Right cardiac atrium (tissue), 5 donors: Measurements from ENCODE around the gene LHFPL6. TPM values are rescaled to one million over a fixed set of nuclear protein-coding genes. Genes with fewer than 3 reads are reported as not detected.

Experiments used
- ATAC-seq, 2 donors: fragments of 200-7000 bp; cut with Tn5 transposase; one replicate each; pipeline versions ENCODE4 v1.8.0 to v1.9.1; 2020; ENCODE audit warnings: moderate library complexity in 2 of 2, mild to moderate bottlenecking in 1 of 2
- DNase-seq, 3 donors: peaks; one replicate each; pipeline ENCODE4 v3.0.0-alpha.2; 2020
- H3K27ac ChIP-seq: one replicate; pipeline ENCODE4 v1.5.1; 2013; ENCODE audit warnings: mild to moderate bottlenecking, low read length, control low read depth, moderate library complexity
- H3K27me3 ChIP-seq: one replicate; pipeline ENCODE4 v1.6.1; 2013; ENCODE audit not compliant: control insufficient read depth, insufficient read depth
- H3K4me1 ChIP-seq: one replicate; pipeline ENCODE4 v1.6.1; 2013; ENCODE audit warnings: low read length; ENCODE audit not compliant: control insufficient read depth, insufficient read depth
- H3K4me3 ChIP-seq: one replicate; pipeline ENCODE4 v1.5.1; 2013; ENCODE audit warnings: low read length, control low read depth
- H3K9me3 ChIP-seq: one replicate; pipeline ENCODE4 v1.6.1; 2013; ENCODE audit warnings: low read length; ENCODE audit not compliant: control insufficient read depth
- WGBS: extraction: QIAGEN DNeasy Blood & Tissue Kit; methylation state at CpG from one replicate; pipeline ENCODE4 v1.1.7; 2013; 5-methylcytosine and 5-hydroxymethylcytosine counted together
- intact Hi-C, 4 donors: fragments of 100-400 bp; cut with DNase I; formaldehyde crosslinking; loops; one replicate each; pipeline versions ENCODE4 v1.11.0 to v1.14.0; 2022 to 2023
- polyA plus RNA-seq: library from polyadenylated mRNA; stranded (reverse); fragments of 200-250 nt; gene quantifications from one replicate; pipeline ENCODE4 v1.2.3, GENCODE V29; 2013
- total RNA-seq, 4 donors: library from RNA; stranded (reverse); fragmentation: NEBNext Ultra II Directional; extraction: Animal tissue kit (Norgen Biotek cat#: 25700); gene quantifications; one replicate each; pipeline ENCODE4 v1.2.1, GENCODE V29; 2021
- donor health status: healthy with polysubstance abuse.
- donor health status: DM: no; HTN: yes; CAD: no.
- donor health status: DM: no; HTN: no; CAD: no.
- donor health status: DM: no; HTN: yes; CAD: no; lungs with severe emphysema.
- donor health status: DM: yes; HTN: yes; CAD: no.

Gene LHFPL6
- total and polyA plus RNA-seq, 5 donors: 54.0 to 66.8 (median 58.5) TPM

- WGBS: 86% methylated on average over 3 of the region's 3 CpGs
- Histone ChIP-seq H3K9me3 (no peaks in the 10 kb centered on the region), H3K27me3 (no peaks in the 10 kb centered on the region), H3K4me3 (no peak overlapping the region), H3K4me1 (no peaks in the 10 kb centered on the region), H3K27ac (no peak overlapping the region)
- intact Hi-C loops: no loop called here
- no peak for ATAC-seq
- DNase-seq: no peak
Measured at GRCh38 chr13:39302820-39303219, 300.2 kb downstream of the LHFPL6 start.

GRCh38 chr13:39298951-39299350 is 304.0 kb downstream of the LHFPL6 start:
- Histone ChIP-seq H3K27ac (no peak overlapping the region), H3K4me1 (peaks cover 2% of the 10 kb centered on the region), H3K9me3 (no peaks in the 10 kb centered on the region), H3K4me3 (no peak overlapping the region), H3K27me3 (no peaks in the 10 kb centered on the region)
- ATAC-seq: no peak
- DNase-seq: no peak
- intact Hi-C loops: no loop called here

GRCh38 chr13:39297664-39298171 is 305.3 kb downstream of the LHFPL6 start:
- no peak for ATAC-seq
- WGBS: 70% methylated on average over 2 of the region's 2 CpGs
- H3K27ac ChIP-seq: no peak overlapping the region

GRCh38 chr13:39297023-39297422 is 306.0 kb downstream of the LHFPL6 start:
- no peaks in the 10 kb centered on the region for H3K27me3 ChIP-seq
- H3K27ac ChIP-seq: no peak overlapping the region
- peaks cover 2% of the 10 kb centered on the region for H3K4me1 ChIP-seq
- ATAC-seq (no peak), DNase-seq (no peak)
- 67% methylated on average over 1 of the region's 1 CpG for WGBS
- no peaks in the 10 kb centered on the region for H3K9me3 ChIP-seq
- H3K4me3 ChIP-seq: no peak overlapping the region
- intact Hi-C loops: no loop called here

More at GRCh38 chr13:39297664-39298171, 305.3 kb downstream of the LHFPL6 start:
- DNase-seq: no peak
- Histone ChIP-seq H3K4me3 (no peak overlapping the region), H3K4me1 (peaks cover 2% of the 10 kb centered on the region), H3K9me3 (no peaks in the 10 kb centered on the region), H3K27me3 (no peaks in the 10 kb centered on the region)
- intact Hi-C loops: no loop called here

- WGBS: 69% methylated on average over 2 of the region's 2 CpGs
- DNase-seq (no peak), ATAC-seq (no peak)
- Histone ChIP-seq H3K27me3 (no peaks in the 10 kb centered on the region), H3K9me3 (no peaks in the 10 kb centered on the region), H3K27ac (no peak overlapping the region), H3K4me1 (peaks cover 2% of the 10 kb centered on the region), H3K4me3 (no peak overlapping the region)
- intact Hi-C loops: no loop called here
Measured at GRCh38 chr13:39296193-39296592, 306.8 kb downstream of the LHFPL6 start.

Other genes starting within 250 kb of the LHFPL6 start
- 10 to 100 TPM; 28.0 to 34.4 (median 31.3) TPM for gene COG6, start 52.5 kb upstream of the LHFPL6 start, total RNA-seq
- gene COG6, start 52.5 kb upstream of the LHFPL6 start, polyA plus RNA-seq: 11.5 TPM